GM19238 (cell line): Measurements from ENCODE around the gene ALMS1.
"Not testable (repeated sequence)": the region's sequence is repeated elsewhere in the genome, so short reads cannot be mapped to it uniquely, and the experiment has no call there.

Source experiments
- DNase-seq: peaks from one replicate; pipeline ENCODE4 v3.0.0; 2011; ENCODE audit warnings: low spot score; ENCODE audit not compliant: insufficient read length

Gene ALMS1

DNA sequence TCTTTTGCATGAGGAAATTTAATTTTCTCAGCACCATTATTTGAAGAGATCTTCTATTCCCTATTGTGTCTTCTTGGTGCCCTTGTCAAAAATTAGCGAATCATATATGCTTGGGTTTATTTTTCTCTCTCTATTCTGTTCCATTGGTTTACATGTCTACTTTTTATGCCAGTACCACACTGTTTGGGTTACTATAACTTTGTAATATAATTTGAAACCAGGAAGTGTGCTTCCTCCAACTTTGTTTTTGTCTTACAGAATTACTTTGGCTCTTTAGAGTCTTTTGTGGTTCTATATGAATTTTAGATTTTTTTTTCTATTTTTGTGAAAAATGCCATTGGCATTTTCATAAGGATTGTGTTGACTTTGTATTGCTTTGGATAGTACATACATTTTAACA lies 17.6 kb downstream of the ALMS1 start:
- no peak for DNase-seq

DNA sequence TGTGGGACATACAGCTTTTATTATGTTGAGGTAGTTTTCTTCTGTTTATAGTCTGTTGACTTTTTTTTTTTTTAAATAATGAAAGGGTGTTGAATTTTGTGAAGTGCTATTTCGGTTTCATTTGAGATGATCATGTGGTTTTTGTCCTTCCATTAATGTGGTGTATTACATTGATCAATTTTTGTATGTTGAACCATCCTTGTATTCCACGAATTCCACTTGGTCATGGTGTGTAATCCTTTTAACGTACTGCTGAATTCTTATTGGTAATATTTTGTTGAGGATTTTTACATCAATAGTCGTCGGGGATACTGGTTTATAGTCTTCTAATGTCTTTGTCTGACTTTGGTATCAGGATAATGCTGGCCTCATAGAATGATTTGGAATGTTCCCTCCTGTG lies 18.8 kb downstream of the ALMS1 start:
- no peak for DNase-seq

DNA sequence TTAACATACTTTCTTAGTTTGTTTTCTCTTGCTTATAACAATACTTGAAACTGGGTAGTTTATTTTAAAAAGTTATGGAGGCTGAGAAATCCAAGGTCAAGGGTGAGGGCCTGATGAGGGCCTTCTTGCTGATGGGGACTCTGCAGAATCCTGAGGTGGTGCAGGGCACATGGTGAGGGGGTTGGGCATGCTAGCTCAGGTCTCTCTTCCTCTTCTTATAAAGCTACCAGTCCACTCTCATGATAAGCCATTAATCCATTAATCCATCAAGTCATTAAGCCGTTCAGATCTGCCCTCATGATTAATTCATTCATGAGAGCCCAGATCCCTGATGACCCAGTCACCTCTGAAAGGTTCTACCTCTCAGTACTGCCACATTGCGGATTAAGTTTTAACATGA lies 21.4 kb downstream of the ALMS1 start:
- DNase-seq, result no peak

DNA sequence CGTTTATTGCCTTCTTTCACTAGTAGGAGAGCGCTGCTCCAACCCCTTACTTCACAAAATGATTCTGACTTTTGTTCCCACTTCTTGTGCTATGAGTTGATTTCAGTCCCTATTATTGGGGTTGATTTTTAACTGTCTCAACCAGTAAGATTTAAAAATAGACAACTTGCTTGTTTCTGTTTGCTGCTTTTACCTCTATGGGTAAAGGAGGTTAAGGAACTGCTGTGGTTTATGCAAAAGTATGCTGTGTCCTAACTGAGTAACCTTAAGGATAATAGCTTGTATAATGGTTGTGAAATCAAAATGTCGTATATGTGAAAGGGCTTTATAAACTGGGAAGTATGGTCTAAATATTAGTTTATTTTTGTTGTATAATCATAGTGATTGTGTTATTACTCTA lies 22.6 kb downstream of the ALMS1 start:
- DNase-seq, result peak; percentile 16

DNA sequence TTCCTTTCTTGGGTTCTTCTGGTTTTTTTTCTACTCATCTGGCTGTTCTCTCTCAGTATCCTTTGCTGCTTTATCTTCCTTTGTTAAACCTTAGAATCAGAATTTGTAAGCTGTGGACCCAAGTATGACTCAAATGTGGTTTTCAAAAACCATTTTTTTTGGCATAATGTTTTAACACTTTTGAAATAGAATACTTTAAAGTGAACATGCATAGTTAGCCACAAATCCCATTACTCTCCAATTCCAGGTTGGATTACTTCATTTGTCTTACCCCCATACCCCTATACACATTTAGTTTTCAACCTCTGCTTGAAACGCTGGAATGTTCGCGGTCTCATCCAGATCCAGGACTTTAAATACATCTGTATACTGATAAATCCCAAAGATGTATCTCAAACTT lies 29.1 kb downstream of the ALMS1 start:
- no peak for DNase-seq

DNA sequence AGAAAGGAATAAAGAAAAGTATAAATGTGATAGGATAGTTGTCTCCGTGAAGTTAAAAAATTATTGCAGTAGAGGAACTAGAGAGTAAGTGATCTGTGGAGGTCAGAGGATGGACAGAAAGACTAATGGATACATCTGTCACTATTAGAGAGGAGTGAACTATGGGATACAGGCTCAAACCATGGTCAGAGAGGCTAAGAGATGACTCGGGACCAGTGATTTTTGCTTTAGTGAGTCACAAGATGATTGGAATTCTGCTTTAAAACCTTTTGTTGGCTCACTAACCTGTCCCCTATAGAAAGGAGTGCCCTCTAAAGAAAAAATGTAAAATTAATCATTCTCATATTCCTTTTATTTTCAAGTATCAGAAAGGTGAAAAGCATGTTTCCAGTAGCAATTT lies 30.3 kb downstream of the ALMS1 start:
- DNase-seq, result no peak

DNA sequence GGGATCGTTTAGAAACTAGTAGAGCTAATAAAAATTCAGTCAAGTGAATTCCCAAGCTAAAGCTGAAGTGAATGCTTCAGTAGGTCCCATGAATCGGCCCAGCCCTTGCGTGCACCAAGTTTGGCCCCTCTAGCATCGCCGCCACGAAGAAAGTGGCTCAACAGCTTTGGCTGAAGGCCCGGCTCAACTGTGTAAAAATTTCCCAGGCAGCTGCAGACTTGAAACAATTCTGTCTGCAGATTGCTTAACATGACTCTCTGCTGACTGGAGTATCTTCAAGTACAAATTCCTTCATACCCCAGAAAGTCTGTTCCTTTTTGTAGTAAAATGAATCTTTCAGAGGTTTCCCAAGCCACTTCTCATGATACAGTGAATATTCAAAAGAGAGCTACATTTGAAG lies 32.7 kb downstream of the ALMS1 start:
- DNase-seq, result no peak

DNA sequence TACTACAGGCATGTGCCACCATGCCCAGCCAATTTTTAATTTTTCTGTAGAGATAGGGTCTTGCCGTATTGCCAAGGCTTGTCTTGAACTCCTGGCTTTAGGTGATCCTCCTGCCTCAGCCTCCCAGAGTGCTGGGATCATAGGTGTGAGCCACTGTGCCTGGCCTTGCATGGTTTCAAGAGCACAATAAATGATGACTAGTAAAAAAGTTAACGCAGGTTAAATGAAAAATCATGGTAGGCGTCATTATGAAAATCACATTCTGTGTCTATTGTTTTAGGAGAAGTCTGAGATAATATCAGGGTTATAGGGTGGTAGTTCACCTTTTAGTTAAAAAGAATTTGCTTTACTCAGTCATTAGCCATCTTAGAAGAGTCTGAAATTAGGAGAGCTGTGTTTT lies 38.3 kb downstream of the ALMS1 start:
- no peak for DNase-seq

DNA sequence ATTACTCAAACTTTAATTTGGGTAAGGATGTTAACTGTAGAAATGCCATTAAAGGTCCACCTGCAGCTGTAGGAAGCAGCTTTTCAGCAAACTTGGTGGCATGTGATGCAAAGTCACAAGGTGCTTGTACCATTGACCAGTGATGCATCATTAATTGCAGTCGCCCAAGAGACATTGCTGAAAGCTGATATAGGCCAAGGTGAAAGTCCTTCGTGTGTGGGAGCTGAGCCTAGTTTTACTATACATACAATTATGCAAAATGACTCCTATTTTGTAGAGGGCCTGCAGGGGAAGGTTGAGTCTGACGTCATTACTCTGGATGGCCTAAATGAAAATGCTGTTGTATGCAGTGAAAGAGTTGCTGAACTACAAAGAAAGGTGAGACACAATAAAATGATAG lies 40.5 kb downstream of the ALMS1 start:
- no peak for DNase-seq

DNA sequence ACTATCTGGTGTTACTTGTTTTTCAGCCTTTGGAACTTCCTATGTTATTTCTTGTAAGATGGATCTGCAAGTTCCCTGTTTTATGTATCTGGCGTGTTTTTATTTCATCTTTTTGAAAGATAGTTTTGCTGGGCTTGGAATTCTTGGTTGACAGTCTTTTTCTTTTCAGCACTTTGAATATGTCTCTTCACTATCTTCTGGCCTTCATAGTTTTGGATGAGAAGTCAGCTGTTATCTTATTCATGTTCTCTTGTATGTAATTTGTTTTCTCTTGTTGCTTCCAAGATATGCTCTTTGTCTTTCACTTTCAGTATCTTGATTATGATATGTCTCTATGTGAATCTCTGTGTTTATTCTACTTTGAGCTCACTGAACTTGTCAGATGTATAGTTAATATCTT lies 50.4 kb downstream of the ALMS1 start:
- no peak for DNase-seq

DNA sequence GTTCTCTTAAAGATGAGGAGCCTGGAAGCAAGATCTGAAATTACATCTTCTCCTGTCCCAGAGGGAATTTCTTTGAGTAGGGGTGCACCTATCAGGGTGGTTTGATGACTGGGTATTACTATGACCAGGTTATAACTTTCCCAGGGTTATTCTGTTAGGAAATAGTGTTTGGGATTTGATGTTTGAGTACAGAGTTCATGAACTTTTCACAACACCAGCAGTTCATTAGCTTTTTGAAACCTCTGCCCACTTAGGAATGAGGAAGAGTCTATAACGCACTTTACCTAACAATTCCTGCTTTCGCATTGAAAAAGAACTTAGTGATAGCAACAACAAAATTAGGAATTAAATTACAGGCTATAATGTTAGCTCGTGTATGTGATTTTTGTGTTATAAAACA lies 58.6 kb downstream of the ALMS1 start:
- no peak for DNase-seq

DNA sequence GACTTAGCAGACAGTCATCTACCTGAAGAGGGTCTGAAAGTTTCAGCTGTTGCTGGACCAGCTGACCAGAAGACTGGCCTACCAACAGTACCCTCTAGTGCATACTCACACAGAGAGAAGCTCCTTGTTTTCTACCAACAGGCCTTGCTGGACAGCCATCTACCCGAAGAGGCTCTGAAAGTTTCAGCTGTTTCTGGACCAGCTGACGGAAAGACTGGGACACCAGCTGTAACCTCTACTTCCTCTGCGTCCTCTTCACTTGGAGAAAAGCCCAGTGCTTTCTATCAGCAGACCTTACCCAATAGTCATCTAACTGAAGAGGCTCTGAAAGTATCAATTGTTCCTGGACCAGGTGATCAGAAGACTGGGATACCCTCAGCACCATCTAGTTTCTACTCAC lies 63.2 kb downstream of the ALMS1 start:
- no peak for DNase-seq

DNA sequence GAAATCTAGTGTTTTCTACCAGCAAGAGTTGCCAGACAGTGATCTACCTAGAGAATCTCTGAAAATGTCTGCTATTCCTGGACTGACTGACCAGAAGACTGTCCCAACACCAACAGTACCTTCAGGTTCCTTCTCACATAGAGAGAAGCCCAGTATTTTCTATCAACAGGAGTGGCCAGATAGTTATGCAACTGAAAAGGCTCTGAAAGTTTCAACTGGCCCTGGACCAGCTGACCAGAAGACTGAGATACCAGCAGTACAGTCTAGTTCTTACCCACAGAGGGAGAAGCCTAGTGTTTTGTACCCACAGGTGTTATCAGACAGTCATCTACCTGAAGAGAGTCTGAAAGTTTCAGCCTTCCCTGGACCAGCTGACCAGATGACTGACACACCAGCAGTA lies 63.8 kb downstream of the ALMS1 start:
- no peak for DNase-seq

DNA sequence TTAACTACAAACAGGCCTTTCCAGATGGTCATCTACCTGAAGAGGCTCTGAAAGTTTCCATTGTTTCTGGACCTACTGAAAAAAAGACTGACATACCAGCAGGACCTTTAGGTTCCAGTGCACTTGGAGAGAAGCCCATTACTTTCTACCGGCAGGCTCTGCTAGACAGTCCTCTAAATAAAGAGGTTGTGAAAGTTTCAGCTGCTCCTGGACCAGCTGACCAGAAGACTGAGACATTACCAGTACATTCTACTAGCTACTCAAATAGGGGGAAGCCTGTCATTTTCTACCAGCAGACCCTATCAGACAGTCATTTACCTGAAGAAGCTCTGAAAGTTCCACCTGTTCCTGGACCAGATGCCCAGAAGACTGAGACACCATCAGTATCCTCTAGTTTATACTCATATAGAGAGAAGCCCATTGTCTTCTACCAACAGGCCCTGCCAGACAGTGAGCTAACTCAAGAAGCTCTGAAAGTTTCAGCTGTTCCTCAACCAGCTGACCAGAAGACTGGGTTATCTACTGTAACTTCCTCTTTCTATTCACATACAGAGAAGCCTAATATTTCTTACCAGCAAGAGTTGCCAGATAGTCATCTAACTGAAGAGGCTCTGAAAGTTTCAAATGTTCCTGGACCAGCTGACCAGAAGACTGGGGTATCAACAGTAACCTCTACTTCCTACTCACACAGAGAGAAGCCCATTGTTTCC lies 65.8 kb downstream of the ALMS1 start:
- peak; percentile 14 for DNase-seq

DNA sequence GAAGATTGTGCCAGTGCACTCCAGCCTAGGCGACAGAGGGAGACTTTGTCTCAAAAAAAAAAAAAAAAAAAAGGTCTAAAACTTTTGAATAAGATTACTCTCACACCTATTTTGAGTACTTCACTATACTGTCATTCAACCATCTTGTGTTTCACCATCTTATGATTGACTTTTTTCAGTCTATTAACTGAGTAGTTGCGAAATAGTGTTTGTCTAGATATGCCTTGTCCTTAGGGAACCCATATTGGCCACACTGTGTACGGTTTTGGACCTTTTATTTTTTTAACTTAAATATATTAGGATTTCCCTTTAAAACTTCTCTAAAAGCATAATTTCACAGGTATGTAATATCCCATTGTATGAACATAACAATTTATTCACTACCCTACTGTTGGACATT lies 72.3 kb downstream of the ALMS1 start:
- no peak for DNase-seq

DNA sequence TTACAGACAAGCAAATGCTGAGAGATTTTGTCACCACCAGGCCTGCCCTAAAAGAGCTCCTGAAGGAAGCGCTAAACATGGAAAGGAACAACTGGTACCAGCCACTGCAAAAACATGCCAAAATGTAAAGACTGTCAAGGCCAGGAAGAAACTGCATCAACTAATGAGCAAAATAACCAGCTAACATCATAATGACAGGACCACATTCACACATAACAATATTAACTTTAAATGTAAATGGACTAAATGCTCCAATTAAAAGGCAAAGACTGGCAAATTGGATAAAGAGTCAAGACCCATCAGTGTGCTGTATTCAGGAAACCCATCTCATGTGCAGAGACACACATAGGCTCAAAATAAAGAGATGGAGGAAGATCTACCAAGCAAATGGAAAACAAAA lies 76.8 kb downstream of the ALMS1 start:
- not testable (repeated sequence) for DNase-seq

DNA sequence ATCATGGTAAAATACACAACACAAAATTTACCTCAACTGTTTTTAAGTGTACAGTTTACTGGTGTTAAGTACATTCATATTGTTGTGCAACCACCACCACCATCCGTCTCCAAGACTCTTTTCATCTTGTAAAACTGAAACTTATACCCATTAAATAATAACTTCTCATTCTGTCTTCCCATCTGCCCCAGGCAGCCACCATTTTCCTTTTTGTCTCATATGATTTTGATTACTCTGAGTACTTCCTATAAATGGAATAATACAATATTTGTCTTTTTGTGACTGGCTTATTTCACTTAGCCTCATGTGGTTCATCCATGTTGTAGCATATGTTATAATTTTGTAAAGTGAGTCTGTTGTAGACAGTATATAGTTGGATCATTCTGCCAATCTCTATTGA lies 82.7 kb downstream of the ALMS1 start:
- DNase-seq, result no peak

DNA sequence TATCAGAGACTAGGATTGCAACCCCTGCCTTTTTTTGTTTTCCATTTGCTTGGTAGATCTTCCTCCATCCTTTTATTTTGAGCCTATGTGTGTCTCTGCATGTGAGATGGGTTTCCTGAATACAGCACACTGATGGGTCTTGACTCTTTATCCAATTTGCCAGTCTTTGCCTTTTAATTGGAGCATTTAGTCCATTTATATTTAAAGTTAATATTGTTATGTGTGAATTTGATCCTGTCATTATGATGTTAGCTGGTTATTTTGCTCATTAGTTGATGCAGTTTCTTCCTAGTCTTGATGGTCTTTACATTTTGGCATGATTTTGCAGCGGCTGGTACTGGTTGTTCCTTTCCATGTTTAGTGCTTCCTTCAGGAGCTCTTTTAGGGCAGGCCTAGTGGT lies 98.2 kb downstream of the ALMS1 start:
- not testable (repeated sequence) for DNase-seq

DNA sequence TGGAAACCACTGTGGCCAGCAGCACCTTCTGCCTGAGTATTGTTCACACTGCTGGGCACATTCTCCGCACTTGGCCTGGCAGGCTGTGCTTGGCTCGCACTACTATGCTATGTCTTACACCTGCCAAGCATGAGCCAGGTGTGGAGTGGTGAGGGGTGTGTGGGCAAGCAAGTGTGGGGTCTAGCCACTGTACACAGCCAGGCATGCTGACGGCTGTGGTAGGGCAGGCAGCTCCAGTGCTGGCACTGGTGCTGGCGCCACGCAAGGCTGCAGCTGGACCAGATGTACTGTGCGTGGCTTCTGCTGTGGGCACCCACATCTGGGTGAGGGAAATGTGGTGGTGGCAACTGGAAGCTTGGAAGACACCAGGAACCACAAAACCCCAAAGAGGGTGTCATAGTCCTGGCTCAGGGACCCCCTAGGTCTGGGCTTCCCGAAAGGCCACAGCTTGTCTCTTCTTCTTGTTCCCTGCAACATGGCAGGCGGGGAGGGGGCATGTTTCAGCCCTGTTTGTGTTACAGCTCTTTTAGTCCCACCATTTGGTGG lies 101.5 kb downstream of the ALMS1 start:
- DNase-seq, result no peak

DNA sequence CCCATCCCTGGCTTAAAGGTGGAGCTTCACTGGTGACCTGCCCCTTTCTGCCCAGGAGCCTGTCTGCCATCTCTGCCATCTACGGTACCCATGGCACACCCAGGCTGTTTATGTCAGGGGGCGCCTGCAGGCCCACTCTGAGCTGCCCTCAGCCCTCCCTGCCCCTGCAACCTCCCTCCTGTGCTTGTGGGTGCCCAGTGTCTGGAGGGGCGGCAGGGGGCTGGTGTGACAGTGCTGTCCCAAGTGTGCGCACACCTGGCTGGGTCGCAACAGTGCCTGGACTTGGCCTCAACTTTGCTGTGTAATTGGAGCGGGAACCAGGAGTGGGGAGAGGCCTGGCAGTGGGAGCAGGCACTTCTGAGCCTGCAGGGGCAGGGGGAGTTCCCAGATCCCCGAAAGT lies 102.4 kb downstream of the ALMS1 start:
- DNase-seq, result no peak

DNA sequence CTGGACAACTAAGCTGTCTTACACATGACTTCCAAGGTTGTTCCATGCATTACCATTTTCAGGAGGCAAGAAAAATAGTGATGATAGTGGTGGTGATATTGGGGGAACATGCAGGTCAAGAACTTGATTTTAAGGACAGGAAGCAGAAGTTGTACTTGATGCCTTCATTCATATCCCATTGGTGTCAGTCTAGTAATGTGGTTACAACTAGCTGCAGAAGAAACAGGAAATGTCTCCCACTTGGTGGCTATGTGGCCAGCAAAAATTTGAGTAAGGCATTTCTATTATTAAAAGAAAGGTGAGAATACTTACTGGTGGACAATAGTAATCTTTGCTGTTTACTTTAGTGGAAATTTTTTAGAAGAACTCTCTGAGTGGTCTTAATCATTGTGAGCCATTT lies 103.4 kb downstream of the ALMS1 start:
- no peak for DNase-seq

DNA sequence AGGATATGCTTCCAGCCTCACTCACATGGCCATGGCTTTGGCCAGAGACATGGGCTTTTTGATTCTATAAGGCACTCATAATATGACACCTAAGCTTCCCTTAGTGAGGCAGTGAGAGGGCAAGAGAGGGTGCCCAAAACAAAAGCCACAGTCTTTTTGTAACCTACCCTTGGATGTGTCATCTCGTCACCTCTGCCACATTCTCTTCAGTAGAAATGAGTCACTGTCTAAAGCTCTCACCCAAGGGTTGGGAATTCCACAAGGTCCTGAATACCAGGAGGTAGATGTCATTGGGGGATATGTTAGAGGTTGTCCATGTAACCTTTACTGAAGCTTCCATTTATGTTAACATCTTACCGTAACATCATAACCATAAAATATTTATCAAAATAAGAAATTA lies 108.4 kb downstream of the ALMS1 start:
- DNase-seq, result no peak

DNA sequence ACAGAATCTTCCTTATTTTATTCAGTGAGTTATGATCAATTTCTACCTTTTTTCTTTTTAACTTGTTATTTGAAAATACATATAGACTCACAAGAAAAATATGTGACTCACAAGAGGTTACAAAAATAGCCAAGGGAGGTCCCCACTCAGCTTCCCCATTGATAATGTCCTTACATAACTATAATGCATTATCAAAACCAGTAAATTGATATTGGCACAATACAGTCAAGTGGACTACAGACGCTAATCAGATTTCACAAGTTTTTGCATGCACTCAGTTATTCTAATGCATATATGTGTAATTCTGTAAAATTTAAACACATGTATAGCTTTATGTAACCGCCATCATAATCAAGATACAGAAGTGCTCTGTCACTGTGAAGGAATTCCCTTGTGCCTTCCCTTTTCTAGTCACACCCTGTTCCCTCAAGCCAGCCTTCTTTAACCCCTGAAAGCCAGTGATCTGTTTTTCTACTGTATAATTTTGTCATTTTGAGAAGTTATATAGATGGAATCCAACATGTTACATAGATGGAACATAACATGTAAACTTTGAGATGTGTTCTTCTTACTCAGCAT lies 118.4 kb downstream of the ALMS1 start:
- no peak for DNase-seq
